ENCODE data around the gene EQTN.
"Not testable (repeated sequence)": the region's sequence is repeated elsewhere in the genome, so short reads cannot be mapped to it uniquely, and the experiment has no call there.

Gene EQTN

GRCh38 chr9:27293996-27294395 lies 3.0 kb downstream of the EQTN start:
- no peak for DNase-seq (ENCODE audit: low read depth)

GRCh38 chr9:27292659-27293405 lies 4.1 kb downstream of the EQTN start:
- DNase-seq (ENCODE audit: low read depth) = no peak

GRCh38 chr9:27291292-27291691 lies 5.7 kb downstream of the EQTN start:
- DNase-seq (ENCODE audit: low read depth) = no peak

- DNase-seq (ENCODE audit: low read depth) = no peak
Measured at GRCh38 chr9:27282269-27282668, 14.7 kb downstream of the EQTN start.

- DNase-seq (ENCODE audit: low read depth) = no peak
Measured at GRCh38 chr9:27280860-27281259, 16.1 kb downstream of the EQTN start.

- no peak for DNase-seq (ENCODE audit: low read depth)
Measured at GRCh38 chr9:27280249-27280648, 16.7 kb downstream of the EQTN start.

- no peak for DNase-seq (ENCODE audit: low read depth)
Measured at GRCh38 chr9:27279611-27280010, 17.3 kb downstream of the EQTN start.

GRCh38 chr9:27278374-27278773 lies 18.6 kb downstream of the EQTN start:
- DNase-seq (ENCODE audit: low read depth) = no peak

- DNase-seq (ENCODE audit: low read depth) = no peak
Measured at GRCh38 chr9:27276193-27277030, 20.5 kb downstream of the EQTN start.

GRCh38 chr9:27273186-27273585 lies 23.8 kb downstream of the EQTN start:
- no peak for DNase-seq (ENCODE audit: low read depth)

- no peak for DNase-seq (ENCODE audit: low read depth)
Measured at GRCh38 chr9:27272103-27272502, 24.8 kb downstream of the EQTN start.

- no peak for DNase-seq (ENCODE audit: low read depth)
Measured at GRCh38 chr9:27261517-27262211, 35.3 kb downstream of the EQTN start.

- DNase-seq (ENCODE audit: low read depth) = no peak
Measured at GRCh38 chr9:27260789-27261516, 36.0 kb downstream of the EQTN start.

- no peak for DNase-seq (ENCODE audit: low read depth)
Measured at GRCh38 chr9:27258662-27259061, 38.3 kb downstream of the EQTN start.

GRCh38 chr9:27248702-27249101 lies 48.2 kb downstream of the EQTN start:
- DNase-seq (ENCODE audit: low read depth) = no peak

- DNase-seq (ENCODE audit: low read depth) = no peak
Measured at GRCh38 chr9:27247756-27248155, 49.2 kb downstream of the EQTN start.

- DNase-seq (ENCODE audit: low read depth) = not testable (repeated sequence)
Measured at GRCh38 chr9:27239648-27240047, 57.3 kb downstream of the EQTN start.

Measured in activated T-cell treated with anti-CD3 and anti-CD28 coated beads for 48 hours (primary cell).